ENCODE measurements around the gene ZNF804A.

GRCh38 chr2:184728411-184728810 is 130.1 kb downstream of the ZNF804A start:
- TF ChIP-seq CSDC2 (CRISPR knock-in tag; IDR thresholded peaks at IDR 0.05) (no peak), PPARA (CRISPR knock-in tag; IDR thresholded peaks at IDR 0.05; ENCODE audit: borderline replicate concordance) (no peak), SNAI2 (CRISPR knock-in tag; IDR thresholded peaks at IDR 0.05) (no peak), RARB (CRISPR knock-in tag; IDR thresholded peaks at IDR 0.05) (no peak), ZFP3 (CRISPR knock-in tag; IDR thresholded peaks at IDR 0.05) (no peak), ESRRG (CRISPR knock-in tag; IDR thresholded peaks at IDR 0.05) (no peak)
- TF ChIP-seq, protein P1, sequence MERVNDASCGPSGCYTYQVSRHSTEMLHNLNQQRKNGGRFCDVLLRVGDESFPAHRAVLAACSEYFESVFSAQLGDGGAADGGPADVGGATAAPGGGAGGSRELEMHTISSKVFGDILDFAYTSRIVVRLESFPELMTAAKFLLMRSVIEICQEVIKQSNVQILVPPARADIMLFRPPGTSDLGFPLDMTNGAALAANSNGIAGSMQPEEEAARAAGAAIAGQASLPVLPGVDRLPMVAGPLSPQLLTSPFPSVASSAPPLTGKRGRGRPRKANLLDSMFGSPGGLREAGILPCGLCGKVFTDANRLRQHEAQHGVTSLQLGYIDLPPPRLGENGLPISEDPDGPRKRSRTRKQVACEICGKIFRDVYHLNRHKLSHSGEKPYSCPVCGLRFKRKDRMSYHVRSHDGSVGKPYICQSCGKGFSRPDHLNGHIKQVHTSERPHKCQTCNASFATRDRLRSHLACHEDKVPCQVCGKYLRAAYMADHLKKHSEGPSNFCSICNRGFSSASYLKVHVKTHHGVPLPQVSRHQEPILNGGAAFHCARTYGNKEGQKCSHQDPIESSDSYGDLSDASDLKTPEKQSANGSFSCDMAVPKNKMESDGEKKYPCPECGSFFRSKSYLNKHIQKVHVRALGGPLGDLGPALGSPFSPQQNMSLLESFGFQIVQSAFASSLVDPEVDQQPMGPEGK (CRISPR knock-in tag; IDR thresholded peaks at IDR 0.05; ENCODE audit: borderline replicate concordance), result no peak
- TF ChIP-seq, protein P2, sequence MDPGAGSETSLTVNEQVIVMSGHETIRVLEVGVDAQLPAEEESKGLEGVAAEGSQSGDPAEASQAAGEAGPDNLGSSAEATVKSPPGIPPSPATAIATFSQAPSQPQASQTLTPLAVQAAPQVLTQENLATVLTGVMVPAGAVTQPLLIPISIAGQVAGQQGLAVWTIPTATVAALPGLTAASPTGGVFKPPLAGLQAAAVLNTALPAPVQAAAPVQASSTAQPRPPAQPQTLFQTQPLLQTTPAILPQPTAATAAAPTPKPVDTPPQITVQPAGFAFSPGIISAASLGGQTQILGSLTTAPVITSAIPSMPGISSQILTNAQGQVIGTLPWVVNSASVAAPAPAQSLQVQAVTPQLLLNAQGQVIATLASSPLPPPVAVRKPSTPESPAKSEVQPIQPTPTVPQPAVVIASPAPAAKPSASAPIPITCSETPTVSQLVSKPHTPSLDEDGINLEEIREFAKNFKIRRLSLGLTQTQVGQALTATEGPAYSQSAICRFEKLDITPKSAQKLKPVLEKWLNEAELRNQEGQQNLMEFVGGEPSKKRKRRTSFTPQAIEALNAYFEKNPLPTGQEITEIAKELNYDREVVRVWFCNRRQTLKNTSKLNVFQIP (CRISPR knock-in tag; IDR thresholded peaks at IDR 0.05; ENCODE audit: borderline replicate concordance, low read depth), result no peak

Measured in SK-N-SH treated with all-trans-retinoic acid at 6 μM for 48 hours (cell line).